HG02938 (cell line): ENCODE data around the gene C19orf33.

Source experiments
- ATAC-seq: cut with Tn5 transposase; IDR thresholded peaks from one replicate; pipeline ENCODE4 v1.9.1; 2021; ENCODE audit warnings: mild to moderate bottlenecking, moderate library complexity; ENCODE audit not compliant: unreplicated experiment

Gene C19orf33

DNA sequence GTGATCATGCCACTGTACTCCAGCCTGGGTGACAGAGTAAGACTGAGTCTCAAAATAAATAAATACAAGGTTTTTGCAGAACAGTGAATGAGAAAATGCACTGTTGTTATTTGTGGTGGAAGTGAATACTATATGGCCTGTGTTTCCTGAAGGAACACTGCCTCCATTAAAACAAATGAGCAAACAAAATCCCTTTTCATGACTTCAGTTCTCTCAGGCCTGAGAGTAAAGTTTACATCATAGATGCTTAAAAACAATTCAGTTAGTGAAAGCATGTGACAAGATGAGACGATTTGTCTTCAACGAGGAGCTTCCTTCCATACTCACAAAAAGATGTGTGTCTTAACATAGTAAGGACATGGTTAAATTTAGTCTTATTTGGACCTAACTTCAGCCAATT is 25.3 kb upstream of the C19orf33 start:
- no peak for ATAC-seq

DNA sequence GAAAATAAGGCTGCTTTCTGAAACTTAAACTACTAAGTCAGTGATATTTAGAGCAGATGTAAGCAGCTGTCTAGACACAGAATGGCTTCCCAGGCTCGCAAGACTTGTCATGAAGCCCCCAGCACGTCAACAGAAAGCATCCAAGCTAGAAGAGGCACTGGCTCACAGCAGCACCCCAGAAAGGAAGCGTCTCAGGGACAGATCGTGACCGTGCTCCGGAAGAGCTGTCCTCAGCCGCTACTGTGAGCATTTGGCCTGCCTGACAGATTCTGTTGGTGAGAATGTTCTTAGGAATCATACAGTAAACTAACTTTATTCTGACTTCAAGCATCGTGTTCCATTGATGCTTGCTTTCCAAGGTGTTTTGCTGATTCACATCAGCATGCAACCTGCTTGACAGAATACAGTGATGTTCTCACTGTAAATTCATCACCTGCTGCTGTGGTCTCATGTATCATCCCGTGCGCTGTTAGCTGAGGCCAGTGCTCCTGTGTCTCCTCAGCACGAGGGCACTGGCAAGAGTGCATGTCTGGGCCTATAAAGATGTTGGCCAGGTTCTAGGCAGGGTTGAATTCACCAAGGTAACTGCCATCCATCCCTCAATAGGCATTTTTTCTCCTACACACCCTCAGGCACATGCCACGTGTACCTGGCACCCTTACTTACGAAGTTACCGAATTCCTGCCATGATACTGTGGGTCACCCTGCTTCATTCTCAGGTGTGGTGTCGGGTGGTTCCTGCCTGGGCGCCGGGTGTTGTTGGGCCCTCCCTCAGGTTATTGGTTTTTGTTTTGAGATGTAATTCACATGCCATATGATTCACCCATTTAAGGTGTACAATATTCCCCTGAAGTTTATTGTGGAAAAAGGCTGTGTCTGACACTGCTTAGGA is 23.8 kb upstream of the C19orf33 start:
- no peak for ATAC-seq

DNA sequence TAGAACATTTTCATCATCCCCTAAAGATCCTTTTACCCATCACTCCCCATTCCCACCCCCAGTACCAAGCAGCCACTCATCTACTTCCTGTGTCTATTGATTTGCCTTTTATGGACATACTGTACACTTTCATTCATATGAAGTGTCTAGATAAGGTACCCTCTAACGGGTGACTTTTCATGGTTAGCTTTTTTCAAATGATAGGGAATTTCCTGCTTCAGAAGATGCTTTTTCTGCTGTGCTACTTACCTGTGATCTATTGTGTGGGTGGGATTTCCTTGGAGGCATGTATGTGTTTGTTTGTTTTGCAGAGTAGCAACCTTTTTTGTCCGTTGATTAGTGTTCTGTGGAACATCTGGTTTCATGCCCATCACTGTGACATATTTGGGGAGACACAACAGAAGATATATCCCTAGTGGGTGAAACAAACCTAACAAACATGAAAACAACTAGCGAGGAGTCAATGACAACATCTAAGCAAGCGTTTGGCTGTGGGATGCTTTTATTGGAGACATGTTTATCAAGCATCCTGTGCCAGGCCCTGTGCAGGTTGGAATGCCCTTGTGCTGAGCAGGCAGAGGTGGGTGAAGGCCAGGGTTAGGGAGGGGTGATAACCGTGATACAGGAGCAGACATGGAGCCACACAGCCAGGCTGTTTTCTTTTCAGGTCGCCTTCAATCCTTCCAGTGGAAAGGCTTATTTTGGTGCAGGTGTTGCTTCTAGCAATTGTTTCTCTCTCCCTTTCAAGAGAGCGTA is 22.1 kb upstream of the C19orf33 start:
- no peak for ATAC-seq

DNA sequence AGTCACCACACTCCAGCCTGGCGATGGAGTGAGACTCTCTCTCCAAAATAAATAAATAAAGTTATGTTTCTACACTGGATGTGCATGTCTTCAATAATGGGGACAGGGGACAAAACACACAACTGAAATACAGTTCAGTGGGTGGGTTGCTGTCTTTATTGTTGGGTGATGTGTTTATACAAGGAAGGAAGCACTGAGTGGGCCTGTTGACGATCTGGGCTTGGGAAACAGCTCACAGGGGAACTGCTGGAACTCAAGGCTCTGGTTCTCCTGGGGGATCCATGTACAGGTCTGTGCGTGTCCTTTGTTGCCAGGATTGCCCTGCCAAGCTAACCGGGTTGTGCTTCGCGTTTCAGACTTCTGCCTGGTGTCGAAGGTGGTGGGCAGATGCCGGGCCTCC is 20.8 kb upstream of the C19orf33 start:
- no peak for ATAC-seq

DNA sequence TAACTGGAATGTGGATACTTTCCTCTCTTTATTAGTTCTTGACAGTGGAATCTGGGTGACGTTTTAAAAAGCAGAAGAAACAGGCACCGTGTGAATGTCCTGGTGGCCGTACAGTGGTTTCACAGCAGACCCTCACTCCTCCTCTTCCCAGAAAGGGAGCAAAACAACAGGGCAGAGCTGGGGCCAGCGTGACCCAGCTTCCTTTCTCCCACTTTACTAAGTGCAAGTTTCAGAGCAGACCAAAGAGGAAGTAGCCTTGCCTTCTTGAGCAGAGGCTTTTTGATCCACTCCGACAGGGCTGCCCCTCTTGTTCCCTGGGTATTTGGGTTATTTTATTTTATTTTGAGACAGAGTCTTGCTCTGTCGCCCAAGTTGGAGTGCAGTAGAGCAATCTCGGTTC is 19.6 kb upstream of the C19orf33 start:
- ATAC-seq, result no peak

DNA sequence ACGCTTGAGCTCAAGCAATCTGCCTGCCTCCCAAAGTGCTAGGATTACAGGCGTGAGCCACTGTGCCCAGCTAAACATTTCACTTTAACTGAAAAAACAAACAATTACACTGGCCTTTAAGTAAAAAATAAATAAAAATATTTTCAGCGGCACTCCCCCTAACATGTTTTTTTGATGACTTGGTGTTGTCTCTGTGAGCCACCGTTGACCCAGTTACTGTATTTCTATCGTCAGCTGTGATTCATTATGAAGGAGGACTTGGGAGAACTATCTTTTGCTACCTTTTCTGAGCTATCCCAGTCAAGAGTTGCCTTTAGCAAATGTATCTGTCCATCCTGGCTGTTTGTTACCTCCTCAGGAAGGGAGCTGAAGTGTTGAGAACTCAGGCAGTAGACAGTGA is 18.5 kb upstream of the C19orf33 start:
- ATAC-seq, result no peak

DNA sequence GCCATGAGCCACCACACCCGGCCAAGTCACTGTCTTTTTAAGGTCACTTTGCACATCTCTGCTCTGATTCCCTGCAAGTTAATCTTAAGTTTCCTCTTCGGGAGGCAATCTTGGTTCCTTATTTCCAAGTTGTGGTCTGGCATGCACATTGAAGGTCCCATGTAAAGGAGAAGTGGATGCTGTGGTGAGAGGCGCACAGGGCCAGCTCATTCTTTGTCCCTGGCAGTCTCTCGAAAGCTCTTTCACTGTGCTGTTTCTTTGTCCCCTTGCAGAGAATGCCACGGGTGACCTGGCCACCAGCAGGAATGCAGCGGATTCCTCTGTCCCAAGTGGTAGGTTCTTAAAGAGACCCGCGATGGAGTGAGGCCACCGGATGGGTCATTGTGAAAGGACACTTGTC is 16.4 kb upstream of the C19orf33 start:
- no peak for ATAC-seq

DNA sequence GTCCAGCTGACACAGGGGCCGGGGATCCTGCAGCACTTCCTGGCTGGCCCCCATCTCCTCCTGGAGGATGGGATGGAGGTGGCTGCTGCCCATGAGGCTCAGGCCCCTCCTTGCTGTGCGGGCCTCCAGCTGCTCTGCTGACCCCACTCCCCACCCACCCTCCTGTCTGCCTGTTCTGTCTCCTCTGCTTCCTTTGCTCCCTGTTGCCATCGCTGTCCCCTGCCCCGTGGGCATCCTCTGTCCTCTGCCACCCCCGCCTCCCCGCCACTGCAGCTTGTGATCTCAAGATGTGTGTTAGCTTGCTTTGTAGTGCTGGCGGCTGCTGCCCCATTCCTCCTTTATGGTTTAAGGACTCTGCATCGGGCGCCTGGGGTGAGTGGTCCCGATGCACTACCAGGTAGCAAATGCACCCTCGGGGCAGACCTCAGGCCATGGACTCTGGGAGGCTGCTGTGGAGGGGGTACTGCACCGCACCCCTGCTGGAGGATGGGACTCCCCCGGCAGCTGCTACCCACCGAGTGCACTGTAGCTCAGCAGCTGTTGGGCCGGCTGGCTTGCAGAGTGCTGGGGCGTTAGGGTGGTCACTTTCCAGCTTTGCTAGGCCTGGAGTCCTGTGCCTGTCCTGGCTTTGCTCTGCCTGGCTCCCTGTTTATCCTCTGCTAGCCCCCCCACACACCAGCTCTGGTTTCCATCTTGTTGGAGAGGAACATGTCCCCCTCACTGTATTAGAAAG is 15.8 kb upstream of the C19orf33 start:
- no peak for ATAC-seq

DNA sequence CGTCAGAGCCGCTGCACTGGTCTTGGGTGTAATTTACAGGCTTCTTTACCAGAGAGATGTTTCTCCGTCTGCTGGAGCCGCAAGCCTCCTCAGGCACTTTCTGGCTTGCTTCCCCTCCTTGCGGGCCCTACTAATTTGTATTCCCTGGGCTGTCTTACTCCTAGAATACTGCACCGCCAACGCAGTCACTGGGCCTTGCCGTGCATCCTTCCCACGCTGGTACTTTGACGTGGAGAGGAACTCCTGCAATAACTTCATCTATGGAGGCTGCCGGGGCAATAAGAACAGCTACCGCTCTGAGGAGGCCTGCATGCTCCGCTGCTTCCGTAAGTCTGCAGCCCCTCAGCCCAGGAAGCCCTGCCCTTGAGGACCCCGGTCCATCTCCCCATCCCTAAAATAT is 14.1 kb upstream of the C19orf33 start:
- no peak for ATAC-seq

DNA sequence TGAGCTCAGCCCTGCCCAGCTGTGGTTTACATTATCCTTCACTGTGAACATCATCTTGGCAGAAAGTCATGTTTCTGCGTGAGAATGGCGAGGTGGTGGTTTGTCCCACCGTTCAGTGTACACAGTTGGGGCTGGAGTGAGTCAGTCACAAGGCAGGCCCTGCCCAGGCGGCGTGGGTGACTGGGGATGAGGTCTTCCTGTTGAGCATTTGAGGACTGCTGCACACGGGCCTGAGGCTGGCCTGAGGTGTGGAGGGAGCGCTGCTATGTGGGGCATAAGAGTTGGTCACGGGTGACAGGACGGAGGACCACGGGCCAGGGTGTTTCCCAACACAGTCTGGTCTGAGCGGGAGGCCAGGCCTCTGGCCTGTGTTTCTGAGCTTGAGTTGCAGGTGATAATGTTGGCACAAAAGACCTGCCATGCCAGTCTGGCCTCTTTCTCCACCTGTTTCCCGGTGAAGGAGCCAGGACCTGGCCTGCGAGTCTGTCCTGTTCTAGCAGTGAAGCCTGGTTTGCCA is 13.4 kb upstream of the C19orf33 start:
- ATAC-seq, result no peak

DNA sequence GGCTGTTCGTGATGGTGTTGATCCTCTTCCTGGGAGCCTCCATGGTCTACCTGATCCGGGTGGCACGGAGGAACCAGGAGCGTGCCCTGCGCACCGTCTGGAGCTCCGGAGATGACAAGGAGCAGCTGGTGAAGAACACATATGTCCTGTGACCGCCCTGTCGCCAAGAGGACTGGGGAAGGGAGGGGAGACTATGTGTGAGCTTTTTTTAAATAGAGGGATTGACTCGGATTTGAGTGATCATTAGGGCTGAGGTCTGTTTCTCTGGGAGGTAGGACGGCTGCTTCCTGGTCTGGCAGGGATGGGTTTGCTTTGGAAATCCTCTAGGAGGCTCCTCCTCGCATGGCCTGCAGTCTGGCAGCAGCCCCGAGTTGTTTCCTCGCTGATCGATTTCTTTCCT is 12.2 kb upstream of the C19orf33 start:
- no peak for ATAC-seq

DNA sequence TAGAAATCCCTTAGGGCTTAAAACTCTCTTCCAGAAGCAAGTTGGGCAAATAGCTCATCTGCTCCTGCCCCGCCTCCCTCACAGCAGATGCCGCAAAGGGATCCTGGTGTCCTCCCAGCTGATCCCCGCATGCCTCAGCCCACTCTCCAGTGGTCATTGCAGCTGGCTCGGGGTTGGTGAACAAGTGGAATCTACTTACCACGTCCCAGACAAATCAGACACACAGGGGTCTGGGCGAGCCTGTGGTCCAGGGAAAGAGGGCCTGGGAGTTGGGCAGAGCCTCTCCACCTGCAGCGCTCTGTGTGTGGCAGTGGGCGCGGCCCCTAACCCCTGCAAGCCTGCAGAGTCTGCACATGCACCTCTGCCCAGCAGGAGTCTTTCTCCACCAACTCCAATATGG is 10.8 kb upstream of the C19orf33 start:
- no peak for ATAC-seq

DNA sequence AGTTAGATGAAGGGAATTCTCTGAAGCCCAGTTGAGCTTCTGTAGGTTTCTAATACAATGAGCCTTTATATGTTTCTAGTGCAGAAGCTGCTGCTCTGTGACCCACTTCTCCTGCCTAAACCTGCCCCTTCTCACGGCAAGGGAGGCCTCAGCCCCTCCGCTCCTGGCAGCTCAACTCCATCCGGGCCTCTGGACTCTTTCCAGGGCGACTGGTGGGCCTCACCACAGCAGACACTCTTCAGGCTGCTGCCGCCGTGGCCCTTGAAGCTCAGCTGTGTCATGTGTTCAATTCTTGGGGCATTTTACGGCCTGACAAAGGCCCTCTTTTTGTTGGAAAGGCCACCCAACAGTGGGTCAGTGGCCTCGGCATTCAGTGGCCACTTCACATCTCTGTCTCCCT is 10.0 kb upstream of the C19orf33 start:
- no peak for ATAC-seq

DNA sequence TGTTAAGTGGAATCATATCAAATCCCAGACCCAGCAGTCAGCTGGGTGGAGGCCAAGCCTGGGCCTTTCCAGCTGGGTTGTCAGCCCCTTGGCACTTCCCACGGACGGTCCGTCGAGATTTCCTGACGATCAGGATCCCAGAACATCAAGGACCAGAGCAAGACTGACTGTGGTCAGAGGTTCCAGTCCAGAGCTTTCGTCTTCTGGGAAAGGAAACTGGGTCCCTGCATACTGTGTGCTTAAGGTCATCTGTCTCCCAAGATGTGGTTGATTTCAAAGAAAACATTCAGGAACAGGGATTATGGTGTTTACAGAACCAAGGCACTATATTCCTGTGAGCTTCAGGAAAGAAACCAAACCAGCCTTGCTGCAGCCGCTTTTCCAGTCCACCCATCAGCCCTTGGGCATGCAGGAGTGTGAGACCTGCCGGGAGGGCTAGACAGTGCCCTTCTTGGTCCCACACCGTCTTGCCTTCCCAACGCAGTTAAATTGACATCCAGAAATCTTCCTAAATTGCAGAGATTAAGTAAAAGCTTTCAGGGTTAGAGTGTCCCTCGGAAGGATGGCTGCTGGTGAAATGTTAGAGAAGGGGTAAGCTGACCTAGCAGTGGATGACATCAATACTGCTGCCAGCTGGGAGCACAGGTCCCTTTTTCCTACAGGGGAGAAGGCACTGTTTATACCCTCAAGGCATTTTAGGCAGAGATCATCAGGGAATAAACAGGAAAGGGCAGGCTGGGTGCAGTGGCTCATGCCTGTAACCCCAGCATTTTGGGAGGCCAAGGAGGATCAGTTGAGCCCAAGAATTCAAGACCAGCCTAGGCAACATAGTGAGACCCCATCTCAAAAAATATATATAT is 5.0 kb upstream of the C19orf33 start:
- no peak for ATAC-seq

DNA sequence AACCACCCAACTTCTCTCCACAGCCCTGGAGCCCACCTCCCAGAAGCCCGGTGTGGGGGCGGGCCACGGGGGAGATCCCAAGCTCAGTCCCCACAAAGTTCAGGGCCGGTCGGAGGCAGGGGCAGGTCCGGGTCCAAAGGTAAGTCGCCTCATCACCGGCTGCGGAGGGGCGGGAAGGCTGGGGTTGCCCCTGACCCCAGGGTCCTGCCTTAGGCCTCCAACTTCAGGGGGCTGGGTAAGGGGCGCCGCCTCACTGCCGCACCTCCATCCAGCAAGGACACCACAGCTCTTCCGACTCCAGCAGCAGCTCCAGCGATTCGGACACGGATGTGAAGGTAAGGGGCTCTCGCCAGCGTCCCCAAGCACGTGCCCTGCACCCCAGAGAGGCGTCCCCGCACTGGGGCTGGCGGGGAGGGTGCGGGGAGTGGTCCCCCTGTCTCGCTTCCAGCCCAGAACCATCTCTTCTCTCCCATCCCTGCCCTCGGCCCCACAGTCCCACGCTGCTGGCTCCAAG is 358 bp downstream of the C19orf33 start:
- no peak for ATAC-seq

DNA sequence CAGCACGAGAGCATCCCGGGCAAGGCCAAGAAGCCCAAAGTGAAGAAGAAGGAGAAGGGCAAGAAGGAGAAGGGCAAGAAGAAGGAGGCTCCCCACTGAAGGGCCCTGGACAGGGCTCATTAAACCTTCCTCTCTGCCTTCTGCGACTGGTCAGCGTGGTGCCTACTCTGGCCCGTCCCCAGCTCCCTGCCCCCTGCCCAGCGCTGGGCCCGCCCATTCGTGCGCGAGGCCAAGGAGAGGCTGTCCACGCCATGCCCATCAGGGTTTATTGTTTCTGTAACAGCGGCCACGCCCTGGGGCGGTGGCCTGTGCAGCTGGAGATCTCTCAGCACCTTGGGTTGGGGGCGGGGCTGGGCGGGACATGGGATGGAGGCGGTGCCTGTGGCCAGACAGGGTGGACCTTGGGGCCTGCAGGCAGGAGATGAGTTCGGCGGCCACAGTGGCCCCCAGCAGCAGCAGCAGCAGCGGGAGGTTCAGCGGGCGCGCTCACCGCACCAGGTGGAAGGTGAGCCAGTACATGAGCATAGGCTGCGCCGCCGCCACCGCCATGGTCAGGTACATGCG is 897 bp downstream of the C19orf33 start:
- ATAC-seq, result no peak

DNA sequence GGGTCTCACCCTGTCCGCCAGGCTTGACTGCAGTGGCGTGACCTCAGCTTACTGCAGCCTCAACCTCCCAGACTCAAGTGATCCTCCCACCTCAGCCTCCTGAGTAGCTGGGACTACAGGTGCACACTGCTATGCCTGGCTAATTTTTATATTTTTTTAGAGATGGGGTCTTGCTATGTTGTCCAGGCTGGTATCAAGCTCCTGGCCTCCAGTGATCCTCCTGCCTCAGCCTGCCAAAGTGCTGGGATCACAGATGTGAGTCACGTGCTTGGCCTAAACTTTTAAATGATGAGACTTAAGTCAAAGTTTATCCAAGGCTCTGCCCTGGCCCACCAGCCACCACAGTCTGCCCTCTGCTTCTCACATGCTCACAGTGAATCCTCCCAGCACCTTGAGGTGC is 2.2 kb downstream of the C19orf33 start:
- no peak for ATAC-seq

DNA sequence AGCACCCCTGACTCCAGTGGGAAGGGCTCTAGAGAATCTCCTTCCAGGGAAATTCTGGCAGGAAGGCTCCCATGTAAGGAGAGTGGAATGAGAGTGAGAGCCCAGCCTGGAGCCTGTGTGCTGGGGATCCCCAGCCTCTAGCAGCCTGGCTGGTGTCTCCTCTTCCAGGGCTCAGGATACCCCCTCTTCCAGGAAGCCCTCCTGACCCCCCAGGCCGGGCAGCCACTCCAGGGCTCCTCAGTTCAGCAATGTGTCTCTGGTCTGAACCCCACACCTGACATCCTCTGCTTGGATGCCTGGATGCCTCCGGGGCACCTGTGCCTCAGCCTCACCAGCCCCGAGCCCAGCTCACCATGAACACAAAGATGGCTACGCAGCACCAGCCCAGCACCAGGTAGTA is 3.0 kb downstream of the C19orf33 start:
- no peak for ATAC-seq

DNA sequence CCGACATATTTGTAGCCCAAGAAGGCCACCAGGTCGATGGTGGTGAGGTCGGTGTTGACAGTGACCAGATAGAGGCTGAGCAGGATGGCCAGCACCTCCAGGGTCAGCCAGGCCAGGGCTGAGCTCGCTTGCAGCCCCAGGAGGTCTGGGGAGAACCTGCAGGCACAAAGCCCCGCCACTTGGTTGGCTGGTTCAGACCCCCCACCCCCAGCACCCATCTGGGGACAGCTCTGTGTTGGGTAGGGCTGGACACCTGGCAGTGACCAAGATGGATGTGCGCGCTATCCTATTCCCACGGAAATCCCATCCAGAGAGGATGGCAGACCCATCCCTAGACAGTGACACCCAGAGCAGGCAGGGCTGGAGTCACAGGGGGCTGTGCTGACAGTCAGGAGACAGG is 3.5 kb downstream of the C19orf33 start:
- no peak for ATAC-seq
